Measurements from ENCODE around the gene TXNL4A.
A peak's percentile ranks its signal among the peaks of the same experiment; 100 is the strongest.

TXNL4A gene

DNA sequence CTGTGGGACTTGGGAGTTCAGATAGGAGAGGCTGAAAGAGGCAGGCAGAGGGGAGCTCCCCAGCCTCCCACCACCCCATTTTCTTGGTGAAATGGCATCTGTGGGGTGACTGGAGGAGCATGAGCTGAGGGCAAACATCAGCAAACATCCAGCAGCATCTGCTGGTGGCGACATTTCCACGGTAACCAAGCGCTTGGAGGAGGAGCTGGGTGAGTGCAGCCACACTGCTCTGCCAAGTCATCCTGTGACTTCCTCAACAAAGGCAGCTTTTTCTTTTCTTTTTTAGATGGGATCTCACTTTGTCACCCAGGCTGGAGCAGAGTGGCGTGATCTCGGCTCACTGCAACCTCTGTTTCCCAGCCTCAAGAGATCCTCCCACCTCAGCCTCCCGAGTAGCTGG, 5.6 kb downstream of the TXNL4A start:
- H3K4me3 ChIP-seq (ENCODE audit: low read length) = no peak overlapping the region
- TF ChIP-seq ZNF274 (IDR thresholded peaks at IDR 0.05; ENCODE audit: low read depth, low read length) = no peak

DNA sequence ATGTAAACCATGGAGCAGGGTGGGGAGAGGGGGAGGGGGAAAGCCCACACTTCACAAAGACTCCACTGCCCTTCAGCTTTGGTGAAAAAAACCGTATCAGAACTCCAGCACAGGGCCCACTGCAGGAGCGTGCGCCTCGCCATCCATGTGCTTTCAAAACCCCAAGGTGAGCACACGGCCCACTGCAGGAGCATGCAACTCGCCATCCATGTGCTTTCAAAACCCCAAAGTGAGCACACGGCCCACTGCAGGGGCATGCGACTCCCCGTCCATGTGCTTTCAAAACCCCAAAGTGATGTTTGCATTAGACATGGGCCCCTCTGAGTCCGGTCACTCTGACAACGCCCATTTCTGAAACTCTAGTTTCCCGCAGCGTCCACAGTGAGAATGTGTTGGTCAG, 7.8 kb downstream of the TXNL4A start:
- no peak overlapping the region for H3K4me3 ChIP-seq (ENCODE audit: low read length)
- no peak for TF ChIP-seq ZNF274 (IDR thresholded peaks at IDR 0.05; ENCODE audit: low read depth, low read length)

DNA sequence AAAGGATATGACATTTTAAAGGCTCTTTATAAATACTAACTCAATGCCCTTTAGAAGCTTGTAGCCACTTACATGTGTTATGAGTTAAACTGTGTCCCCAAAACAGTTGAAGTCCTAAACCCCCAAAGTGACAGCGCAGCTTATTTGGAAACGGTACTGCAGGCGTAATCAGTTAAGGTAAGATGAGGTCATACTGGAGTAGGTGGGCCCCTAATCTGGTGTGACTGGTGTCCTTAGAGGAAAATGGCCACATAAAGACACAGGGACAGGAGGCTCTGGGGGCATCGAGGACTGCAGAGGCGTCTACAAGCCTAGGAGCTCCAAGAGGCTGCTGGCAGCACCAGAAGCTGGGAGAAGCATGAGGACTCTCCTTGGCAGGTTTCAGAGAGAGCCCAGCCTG, 8.5 kb downstream of the TXNL4A start:
- no peak overlapping the region for H3K4me3 ChIP-seq (ENCODE audit: low read length)
- no peak for TF ChIP-seq ZNF274 (IDR thresholded peaks at IDR 0.05; ENCODE audit: low read depth, low read length)

DNA sequence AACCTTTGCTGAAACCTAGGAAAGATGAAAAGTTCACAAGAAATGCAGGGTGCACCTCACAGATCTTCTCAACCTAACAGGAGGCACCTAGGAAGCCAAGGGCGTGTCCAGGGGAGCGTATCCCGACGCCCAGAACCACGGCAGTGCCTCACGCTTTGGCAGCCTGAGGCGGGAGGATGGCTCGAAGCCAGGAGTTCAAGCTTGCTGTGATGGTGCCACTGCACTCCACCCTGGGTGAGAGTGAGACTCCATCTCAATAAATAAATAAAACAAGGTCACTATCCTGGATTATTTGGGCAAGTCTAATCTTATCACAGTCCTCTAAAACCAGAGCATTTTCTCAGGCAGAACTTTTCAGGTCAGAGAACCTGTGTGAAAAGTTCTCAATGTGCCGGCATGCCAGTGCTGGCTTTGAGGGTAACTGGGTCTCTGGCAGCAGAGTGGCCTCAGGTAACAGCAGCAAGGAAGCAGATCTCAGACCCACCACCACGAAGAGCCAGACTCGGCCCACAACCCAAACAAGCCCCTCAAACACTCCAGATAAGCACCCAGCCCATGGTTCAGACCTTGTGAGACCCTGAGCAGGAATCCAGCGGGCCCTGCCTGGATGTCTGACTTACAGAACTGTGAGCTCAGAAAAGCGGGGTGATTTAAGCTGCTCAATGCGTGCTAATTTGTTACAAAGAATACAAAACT, 12.2 kb downstream of the TXNL4A start:
- H3K4me3 ChIP-seq (ENCODE audit: low read length) = no peak overlapping the region

DNA sequence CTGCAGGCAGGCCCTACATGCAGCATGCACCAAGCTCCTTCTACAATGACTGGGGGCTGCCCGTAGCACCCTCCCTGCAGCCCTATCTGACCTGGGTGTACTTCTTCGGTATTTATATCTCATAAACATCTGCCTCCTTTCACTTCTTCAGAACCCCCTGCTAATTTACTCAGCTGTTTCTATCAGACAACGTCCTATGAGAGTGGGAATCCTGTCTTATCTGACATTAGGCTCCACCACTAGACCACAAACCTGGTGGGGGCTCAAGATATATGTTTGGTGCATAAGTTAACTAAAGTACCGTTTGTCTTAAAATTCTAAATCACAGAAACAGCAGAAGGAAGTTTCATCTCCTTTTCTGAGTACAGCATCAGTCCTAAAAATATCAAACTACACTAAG, 13.3 kb downstream of the TXNL4A start:
- no peak for TF ChIP-seq ZNF274 (IDR thresholded peaks at IDR 0.05; ENCODE audit: low read depth, low read length)
- no peak overlapping the region for H3K4me3 ChIP-seq (ENCODE audit: low read length)

More for the DNA sequence above, 12.2 kb downstream of the TXNL4A start:
- TF ChIP-seq ZNF274 (IDR thresholded peaks at IDR 0.05; ENCODE audit: low read depth, low read length) = no peak

DNA sequence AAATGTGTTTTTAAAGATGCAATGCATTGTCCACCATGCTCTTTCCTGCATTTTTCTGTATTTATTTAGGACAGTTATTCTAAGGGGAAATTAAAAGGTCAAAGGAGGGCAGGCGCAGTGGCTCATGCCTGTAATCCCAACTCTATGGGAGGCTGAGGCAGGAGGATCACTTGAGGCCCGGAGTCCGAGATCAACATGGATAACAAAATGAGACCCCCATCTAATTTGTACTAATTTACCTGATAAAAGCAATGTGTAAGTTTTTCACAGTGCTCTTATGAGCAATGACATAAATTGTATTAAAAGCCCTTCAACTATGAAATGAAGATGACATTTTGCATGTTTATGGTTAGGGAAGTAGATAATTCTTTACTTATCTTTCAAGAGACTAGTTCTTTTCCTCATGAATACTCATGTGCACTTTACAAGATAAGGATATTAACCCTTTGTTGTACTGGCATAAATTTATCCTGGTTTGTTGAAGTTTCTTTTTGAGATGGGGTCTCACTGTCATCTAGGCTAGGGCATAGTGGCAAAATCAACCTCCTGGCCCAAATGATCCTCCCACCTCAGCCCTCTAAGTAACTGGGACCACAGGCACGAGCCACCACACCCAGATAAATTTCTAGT, 14.2 kb downstream of the TXNL4A start:
- H3K4me3 ChIP-seq (ENCODE audit: low read length) = no peak overlapping the region
- no peak for TF ChIP-seq ZNF274 (IDR thresholded peaks at IDR 0.05; ENCODE audit: low read depth, low read length)

DNA sequence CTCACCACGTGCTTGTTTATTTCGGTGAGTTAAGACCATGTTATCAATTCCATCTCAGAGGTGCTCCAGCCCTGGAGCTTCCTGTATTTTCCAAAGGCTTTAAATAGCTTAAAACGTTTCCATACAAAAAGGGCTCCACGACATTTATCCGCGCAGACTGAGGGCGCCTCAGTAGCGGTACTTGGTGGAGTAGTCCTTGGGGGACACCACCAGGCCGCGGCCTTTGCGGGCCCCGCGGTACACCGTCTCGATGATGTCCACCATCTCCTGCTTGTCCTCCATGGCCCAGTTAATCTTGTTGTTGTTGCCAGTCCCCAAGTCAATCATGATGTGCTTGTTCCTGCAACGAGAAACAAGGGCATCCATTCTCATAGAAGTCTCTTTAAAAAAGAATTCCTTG, 14.8 kb downstream of the TXNL4A start:
- TF ChIP-seq ZNF274 (IDR thresholded peaks at IDR 0.05; ENCODE audit: low read depth, low read length) = no peak

DNA sequence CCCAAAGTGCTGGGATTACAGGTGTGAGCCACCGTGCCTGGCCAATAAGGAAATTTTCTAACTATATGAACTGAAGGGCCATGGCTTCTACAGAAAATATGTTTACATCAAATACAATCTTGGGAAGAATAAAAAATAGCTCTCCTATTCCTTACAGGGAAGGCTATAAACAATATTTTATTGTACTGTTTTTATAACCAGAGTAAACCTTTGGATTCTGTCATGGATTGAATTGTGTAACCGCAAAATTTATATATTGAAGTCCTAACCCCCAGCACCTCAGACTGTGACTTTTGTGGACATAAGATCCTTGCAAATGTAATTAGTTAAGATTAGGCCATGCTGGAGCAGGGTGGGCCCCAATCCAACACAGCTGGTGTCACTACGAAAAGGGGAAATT, 15.6 kb downstream of the TXNL4A start:
- no peak for TF ChIP-seq ZNF274 (IDR thresholded peaks at IDR 0.05; ENCODE audit: low read depth, low read length)
- H3K4me3 ChIP-seq (ENCODE audit: low read length) = no peak overlapping the region

More for the DNA sequence above, 14.8 kb downstream of the TXNL4A start:
- H3K4me3 ChIP-seq (ENCODE audit: low read length) = no peak overlapping the region

DNA sequence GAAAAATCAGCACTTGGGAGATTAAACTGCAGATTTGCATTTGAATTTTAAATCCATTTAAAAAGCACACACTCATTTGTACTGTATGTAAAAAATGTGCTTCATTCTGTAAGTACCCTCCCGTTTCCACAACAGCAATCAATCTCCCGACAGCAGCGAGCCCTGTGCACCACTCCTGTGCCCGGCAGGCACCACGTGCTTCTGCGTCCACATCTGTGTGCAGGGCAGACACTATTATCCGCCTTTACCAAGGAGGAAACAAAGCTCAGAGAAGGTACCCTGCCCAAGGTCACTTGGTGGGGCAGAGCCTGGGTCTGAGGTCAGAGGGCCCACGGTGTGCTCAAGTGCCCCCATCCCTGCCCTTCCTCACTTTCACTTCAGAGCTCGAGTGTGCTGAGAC, 16.4 kb downstream of the TXNL4A start:
- no peak overlapping the region for H3K4me3 ChIP-seq (ENCODE audit: low read length)
- TF ChIP-seq ZNF274 (IDR thresholded peaks at IDR 0.05; ENCODE audit: low read depth, low read length) = no peak

DNA sequence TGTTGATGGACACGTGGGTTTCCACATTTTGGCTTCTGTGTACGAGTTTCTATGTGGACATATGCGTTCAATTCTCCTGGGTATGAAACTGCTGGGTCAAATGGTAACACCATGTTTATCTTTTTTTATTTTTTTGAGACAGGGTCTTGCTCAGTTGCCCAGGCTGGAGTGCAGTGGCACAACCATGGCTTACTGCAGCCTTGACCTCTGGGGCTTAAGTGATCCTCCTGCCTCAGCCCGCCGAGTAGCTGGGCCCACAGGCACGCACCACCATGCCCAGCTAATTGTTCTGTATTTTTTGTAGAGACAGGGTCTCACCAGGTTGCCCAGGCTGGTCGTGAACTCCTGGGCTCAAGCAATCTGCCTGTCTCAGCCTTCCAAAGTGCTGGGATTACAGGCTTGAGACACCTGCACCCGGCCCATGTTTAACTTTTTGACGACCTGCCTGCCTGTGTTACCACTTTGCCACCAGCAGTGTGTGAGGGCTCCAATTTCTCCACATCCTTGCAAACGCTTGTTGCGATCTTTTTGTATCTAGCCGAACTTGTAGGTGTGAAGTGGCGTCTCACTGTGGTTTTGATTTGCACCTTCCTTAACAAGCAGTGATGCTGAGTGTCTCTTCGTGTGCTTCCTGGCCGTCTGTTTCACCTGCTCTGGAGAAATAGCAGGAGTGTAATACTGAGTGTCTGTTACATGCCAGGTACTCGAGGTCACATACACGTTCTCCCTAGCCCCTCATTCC, 17.0 kb downstream of the TXNL4A start:
- TF ChIP-seq ZNF274 (IDR thresholded peaks at IDR 0.05; ENCODE audit: low read depth, low read length) = no peak
- no peak overlapping the region for H3K4me3 ChIP-seq (ENCODE audit: low read length)

DNA sequence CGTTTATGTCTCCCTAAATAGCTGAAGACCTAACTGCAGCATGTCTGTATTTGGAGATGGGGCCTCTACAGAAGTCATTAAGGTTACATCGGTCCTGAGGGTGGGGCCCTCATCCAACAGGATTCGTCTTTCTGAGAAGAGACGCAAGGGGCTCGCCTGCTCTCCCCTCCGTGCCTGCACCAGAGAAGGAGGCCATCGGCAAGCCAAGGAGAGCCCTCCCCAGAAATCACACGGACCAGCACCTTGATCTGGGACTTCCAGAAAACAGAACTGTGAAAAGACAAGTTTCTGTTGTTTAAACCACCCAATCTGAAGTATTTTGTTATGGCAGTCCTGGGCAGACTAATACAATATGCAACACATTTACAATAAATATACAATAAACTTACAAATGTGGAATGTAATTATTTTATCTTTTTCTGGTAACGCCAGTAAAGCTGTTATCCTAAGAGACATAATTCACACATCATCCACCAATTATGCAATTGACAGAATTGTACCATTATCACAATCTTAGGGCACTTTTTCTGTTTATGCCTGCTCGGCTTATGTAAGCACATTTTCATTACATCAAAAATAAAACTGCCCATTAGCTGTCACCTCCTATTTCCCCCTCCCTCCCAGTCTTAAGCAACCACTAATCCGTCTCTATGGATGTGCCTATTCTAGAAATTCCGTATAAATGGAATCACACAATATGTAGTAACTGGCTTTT, 17.8 kb downstream of the TXNL4A start:
- no peak overlapping the region for H3K4me3 ChIP-seq (ENCODE audit: low read length)
- no peak for TF ChIP-seq ZNF274 (IDR thresholded peaks at IDR 0.05; ENCODE audit: low read depth, low read length)

DNA sequence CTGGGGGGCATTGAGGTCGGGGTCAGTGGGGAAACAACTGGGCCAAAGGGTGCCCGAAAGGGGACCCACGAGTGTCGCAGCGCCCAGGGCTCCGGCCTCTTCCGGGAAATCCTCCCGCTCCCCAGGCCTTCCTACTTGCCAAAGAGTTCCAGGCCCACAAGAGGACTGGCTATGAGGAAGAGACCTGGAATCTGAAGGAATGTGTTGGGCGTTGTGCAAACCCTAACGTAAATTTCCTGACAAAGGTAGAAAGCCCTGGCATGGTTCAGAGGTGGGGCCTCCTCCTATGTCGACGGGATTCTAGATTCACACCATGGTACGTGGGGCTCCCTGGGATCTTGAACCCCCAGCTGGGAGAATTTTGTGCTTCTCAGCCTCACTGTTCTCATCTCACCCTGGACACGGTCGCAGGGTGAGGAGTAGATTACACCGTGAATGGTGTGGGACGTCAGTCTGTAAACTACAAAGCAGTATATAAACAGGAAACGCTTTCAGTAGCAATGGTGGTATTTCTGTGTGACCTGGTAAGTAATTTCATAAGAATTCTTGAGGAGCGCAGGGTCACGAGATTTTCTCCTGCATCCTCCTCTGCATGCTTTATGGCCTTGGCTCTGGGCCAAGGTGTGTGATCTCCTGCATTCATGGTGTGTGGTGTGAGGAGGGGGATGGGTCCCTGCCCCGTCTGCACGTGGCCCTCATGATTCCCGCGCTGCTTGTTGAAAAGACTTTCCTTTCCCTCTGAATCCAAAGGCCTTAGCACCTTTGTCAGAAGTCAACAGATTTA, 23.1 kb downstream of the TXNL4A start:
- H3K4me3 ChIP-seq (ENCODE audit: low read length) = peak overlapping the region; percentile 71; the same call in 1 of the 2 replicates
- no peak for TF ChIP-seq ZNF274 (IDR thresholded peaks at IDR 0.05; ENCODE audit: low read depth, low read length)

DNA sequence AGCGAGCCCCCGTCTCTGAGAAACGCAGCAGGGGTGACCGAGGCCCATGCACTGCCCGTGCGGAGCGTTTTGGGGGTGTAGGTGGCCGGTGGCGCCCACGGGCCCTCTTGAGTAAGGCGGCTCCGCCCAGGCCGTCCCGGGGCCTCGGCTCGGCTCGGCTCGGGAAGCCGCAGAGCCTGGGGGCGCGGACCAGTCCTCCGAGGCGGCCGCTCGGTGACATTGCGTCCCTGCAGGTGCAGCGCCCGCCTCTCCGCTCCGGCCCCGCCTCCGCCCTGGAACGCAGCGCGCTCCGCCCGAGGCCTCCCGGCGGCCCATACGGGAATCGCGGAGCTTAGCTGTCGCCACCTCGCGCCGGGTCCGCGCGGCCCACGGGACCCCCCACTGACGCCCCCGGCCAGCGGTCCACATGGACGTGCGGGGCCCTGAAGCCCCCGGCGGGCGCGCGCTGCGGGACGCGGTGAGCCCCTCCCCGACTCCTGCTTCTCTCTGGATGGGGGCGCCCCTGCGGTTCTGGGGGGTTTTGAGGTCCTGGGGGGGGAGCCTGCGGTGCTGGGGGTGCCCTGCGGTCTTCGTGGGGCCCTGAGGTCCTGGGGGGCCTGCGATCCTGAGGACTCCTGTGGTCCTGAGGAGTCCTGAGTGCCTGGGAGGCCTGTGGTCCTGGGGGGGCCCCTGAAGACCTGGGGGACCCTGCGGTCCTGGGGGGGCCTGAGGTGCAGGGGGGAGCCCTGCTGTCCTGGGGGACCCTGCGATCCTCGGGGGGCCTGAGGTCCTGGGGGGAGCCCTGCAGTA, 23.8 kb downstream of the TXNL4A start, which contains the start of gene HSBP1L1:
HSBP1L1 (plus strand) TSS at position 314 of the 789 bp plus-strand sequence; CDS start at position 407, 93 bp downstream.
- peak within 1 kb of the TSS; percentile 71 for H3K4me3 ChIP-seq (ENCODE audit: low read length)

More for the DNA sequence above, 23.8 kb downstream of the TXNL4A start, which contains the start of gene HSBP1L1:
- TF ChIP-seq ZNF274 (IDR thresholded peaks at IDR 0.05; ENCODE audit: low read depth, low read length) = no peak

Measured in GM08714 (cell line).